Glutamatergic neuron (in vitro differentiated cells): Measurements from ENCODE around the gene COLEC11. TPM values are rescaled to one million over a fixed set of nuclear protein-coding genes. Genes with fewer than 3 reads are reported as not detected.

ENCODE experiments used
- DNase-seq: peaks from one replicate; pipeline ENCODE4 v3.0.0; 2022
- H3K27ac Mint-ChIP-seq: one replicate; pipeline ENCODE4 v1.8.0; 2020; ENCODE audit warnings: mild to moderate bottlenecking, mixed read lengths, inconsistent platforms; ENCODE audit not compliant: unreplicated experiment
- H3K27me3 Mint-ChIP-seq: one replicate; pipeline ENCODE4 v1.8.0; 2020; ENCODE audit warnings: mild to moderate bottlenecking, moderate library complexity, mixed read lengths, inconsistent platforms; ENCODE audit not compliant: unreplicated experiment
- H3K36me3 Mint-ChIP-seq: one replicate; pipeline ENCODE4 v1.8.0; 2020; ENCODE audit warnings: mild to moderate bottlenecking, mixed read lengths, inconsistent platforms; ENCODE audit not compliant: unreplicated experiment
- H3K4me1 Mint-ChIP-seq: one replicate; pipeline ENCODE4 v1.8.0; 2020; ENCODE audit warnings: mild to moderate bottlenecking, low read depth, mixed read lengths, inconsistent platforms; ENCODE audit not compliant: unreplicated experiment
- H3K4me3 Mint-ChIP-seq: one replicate; pipeline ENCODE4 v1.8.0; 2020; ENCODE audit warnings: mild to moderate bottlenecking, mixed read lengths, inconsistent platforms; ENCODE audit not compliant: unreplicated experiment
- H3K9me3 Mint-ChIP-seq: one replicate; pipeline ENCODE4 v1.8.0; 2020; ENCODE audit warnings: mild to moderate bottlenecking, moderate library complexity, mixed read lengths, inconsistent platforms; ENCODE audit not compliant: unreplicated experiment
- total RNA-seq: library from RNA; stranded (reverse); fragmentation: NEBNext Ultra II Directional; extraction: Animal tissue kit (Norgen Biotek cat#: 25700); gene quantifications from one replicate; pipeline ENCODE4 v1.2.1, GENCODE V29; 2021; ENCODE audit not compliant: unreplicated experiment
- TF ChIP-seq, protein P1 (sequence below): fragments of 200-600 bp; sonication (generic); IDR thresholded peaks from one replicate; pipeline ENCODE4 v1.5.0; 2021; ENCODE audit not compliant: partially characterized antibody, unreplicated experiment

The COLEC11 gene
- total RNA-seq, 1 donor from 2014 or later = not detected

DNA sequence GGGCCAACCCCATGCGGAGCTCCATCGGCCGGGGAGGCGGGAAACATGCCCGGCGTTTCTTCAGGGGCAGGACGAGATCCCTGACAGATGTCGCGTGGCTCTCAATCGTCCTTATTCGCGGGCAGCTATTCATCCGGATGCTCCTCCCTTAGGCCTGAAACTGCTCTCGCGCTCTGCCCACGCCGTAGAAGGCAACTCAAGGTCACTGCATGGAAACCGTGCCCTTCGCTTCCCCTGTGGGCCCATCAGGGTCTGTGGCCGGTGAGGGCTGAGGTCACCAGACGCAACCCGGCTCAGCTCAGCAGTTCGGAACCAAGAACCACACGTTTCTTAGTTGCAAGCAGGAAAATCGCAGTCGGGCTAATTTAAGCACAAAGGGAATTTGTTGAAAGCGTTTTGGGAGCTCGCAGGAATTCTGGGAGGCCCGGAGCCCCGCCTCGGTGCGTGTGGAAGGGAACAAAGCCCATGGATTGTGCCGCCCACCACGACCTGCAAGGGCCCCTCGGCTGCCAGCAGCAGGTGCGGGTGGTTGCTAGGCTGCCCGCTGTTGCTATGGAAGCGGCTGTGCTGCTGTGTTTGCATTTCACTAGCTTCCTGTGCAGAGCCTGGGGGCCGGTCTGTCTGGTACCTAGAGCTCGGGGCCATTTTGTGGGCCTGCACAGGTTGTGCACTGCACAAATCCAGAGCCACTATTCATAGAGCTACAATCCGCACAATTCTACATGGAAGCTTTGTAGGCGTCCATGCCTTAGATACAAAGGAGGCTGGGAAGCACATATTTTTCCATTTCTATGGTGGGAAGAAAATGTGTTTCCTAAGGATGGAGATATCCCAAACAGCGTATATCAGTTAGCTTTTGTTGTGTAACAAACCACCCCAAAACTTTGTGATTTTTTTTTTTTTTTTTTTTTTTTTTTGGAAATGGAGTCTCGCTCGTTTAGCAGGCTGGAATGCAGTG lies 57.1 kb downstream of the COLEC11 start:
- H3K9me3 Mint-ChIP-seq = peaks cover 12% of the 10 kb centered on the region
- H3K36me3 Mint-ChIP-seq = no peaks in the 10 kb centered on the region
- TF ChIP-seq, protein P1, sequence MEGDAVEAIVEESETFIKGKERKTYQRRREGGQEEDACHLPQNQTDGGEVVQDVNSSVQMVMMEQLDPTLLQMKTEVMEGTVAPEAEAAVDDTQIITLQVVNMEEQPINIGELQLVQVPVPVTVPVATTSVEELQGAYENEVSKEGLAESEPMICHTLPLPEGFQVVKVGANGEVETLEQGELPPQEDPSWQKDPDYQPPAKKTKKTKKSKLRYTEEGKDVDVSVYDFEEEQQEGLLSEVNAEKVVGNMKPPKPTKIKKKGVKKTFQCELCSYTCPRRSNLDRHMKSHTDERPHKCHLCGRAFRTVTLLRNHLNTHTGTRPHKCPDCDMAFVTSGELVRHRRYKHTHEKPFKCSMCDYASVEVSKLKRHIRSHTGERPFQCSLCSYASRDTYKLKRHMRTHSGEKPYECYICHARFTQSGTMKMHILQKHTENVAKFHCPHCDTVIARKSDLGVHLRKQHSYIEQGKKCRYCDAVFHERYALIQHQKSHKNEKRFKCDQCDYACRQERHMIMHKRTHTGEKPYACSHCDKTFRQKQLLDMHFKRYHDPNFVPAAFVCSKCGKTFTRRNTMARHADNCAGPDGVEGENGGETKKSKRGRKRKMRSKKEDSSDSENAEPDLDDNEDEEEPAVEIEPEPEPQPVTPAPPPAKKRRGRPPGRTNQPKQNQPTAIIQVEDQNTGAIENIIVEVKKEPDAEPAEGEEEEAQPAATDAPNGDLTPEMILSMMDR = no peak
- peak; percentile 75 for DNase-seq
- H3K4me3 Mint-ChIP-seq = peak overlapping the region; percentile 73
- H3K27ac Mint-ChIP-seq = peak overlapping the region; percentile 96
- H3K4me1 Mint-ChIP-seq = peaks cover 20% of the 10 kb centered on the region
- peaks cover 10% of the 10 kb centered on the region for H3K27me3 Mint-ChIP-seq

DNA sequence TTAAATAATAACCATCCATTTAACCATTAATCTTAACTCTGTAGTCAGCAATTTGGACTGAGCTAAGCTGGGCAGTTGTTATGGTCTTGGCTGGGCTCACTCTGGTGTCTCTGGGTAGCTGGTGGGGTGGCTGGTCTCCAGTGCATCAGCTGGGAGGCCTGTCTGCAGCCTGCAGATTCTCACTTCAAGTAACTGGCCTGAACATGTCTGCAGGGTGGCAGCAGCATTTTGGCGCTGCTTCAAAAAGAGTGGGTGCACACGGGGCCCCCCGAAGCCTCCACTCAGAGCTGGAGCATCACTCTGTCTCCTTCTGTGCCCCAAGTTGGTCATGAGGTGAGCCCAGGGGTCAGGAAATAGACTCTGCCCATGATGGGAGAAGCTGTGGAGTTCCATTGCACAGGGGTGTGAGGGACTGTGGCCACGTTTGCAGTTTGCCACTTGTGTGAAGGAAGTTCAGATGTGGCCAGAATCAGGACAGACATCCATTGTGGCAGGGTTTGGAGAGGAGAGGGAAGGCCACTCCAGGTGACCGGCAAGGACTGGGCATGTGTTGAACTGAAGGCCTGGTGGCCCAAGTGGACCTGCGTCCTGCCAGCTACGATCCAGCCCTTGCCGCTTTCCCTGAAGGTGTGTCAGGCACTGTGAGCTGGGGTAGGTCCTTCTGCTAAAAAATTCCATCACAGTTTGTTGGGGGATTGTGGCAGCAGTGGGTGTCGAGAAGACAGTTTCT lies 58.1 kb downstream of the COLEC11 start:
- no peak overlapping the region for H3K27ac Mint-ChIP-seq
- TF ChIP-seq, protein P1 = no peak
- H3K4me1 Mint-ChIP-seq = peaks cover 23% of the 10 kb centered on the region

GRCh38 chr2:3654011-3654410 lies 59.1 kb downstream of the COLEC11 start:
- TF ChIP-seq, protein P1 = no peak
- Mint-ChIP-seq H3K36me3 (no peaks in the 10 kb centered on the region), H3K4me3 (no peak overlapping the region), H3K27me3 (peaks cover 8% of the 10 kb centered on the region), H3K4me1 (peaks cover 28% of the 10 kb centered on the region), H3K9me3 (peaks cover 15% of the 10 kb centered on the region), H3K27ac (no peak overlapping the region)
- no peak for DNase-seq

More for the DNA sequence above, 58.1 kb downstream of the COLEC11 start:
- H3K9me3 Mint-ChIP-seq = peaks cover 12% of the 10 kb centered on the region
- no peak overlapping the region for H3K4me3 Mint-ChIP-seq
- no peak for DNase-seq
- peaks cover 9% of the 10 kb centered on the region for H3K27me3 Mint-ChIP-seq
- no peaks in the 10 kb centered on the region for H3K36me3 Mint-ChIP-seq

DNA sequence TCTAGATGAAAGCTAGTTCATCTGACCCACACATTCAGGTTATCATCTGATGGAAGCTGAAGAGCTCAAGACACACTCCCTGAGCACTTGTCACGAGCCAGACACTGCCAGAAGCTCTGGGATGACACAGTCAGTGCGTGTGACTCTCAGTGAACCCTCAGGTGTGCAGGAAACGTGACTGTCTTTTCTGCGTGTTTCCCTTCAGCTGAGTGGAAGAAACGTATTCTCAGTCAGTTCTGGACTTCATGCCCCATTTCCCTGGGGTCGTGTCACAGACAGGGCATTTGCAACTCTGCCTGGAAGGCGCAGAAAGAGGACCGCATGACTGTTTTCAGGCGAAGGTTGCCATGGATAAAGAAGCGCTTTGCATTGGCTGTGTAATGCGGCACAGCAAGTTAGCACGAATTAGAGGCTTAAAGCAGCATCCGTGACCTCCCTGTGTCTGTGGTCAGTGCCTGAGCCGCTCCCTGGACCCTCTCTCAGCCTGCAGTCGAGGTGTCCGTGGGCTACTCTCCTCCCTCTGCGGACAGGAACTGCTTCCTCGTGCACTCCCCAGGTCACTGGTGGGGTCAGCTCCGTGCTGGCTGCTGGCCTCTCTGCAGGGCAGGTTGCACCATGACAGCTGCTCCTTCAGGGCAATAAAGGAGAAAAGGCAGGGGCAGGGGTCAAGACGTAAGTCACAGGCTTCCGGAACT lies 59.8 kb downstream of the COLEC11 start:
- H3K36me3 Mint-ChIP-seq = no peaks in the 10 kb centered on the region
- peaks cover 35% of the 10 kb centered on the region for H3K4me1 Mint-ChIP-seq
- no peak for DNase-seq
- H3K27me3 Mint-ChIP-seq = peaks cover 8% of the 10 kb centered on the region
- no peak overlapping the region for H3K4me3 Mint-ChIP-seq
- no peak overlapping the region for H3K27ac Mint-ChIP-seq
- peaks cover 21% of the 10 kb centered on the region for H3K9me3 Mint-ChIP-seq
- TF ChIP-seq, protein P1 = no peak
